Astrocyte of the spinal cord (primary cell): ENCODE results near the gene ITGA4.
A peak's percentile ranks its signal among the peaks of the same experiment; 100 is the strongest.

Experiments used
- DNase-seq: peaks from one replicate; pipeline ENCODE4 v3.0.0; 2011; ENCODE audit warnings: low read depth, low spot score
- H3K4me3 ChIP-seq: 2 replicates; pipeline ENCODE4 v1.5.1; 2011; ENCODE audit warnings: low read depth, mild to moderate bottlenecking, low read length, moderate library complexity
- CTCF ChIP-seq: IDR thresholded peaks from 2 replicates; pipeline ENCODE4 v1.5.1; 2012; ENCODE audit warnings: low read depth, mild to moderate bottlenecking, low read length, inconsistent platforms
- in situ Hi-C: cut with HindIII; loops from 2 replicates; pipeline ENCODE4 v1.10.0; 2017; ENCODE audit warnings: low sequenced_read_pairs

ITGA4 gene

GRCh38 chr2:181471783-181472182 lies 14.6 kb downstream of the ITGA4 start:
- in situ Hi-C loops: no loop called here
- no peak overlapping the region for H3K4me3 ChIP-seq
- peak; percentile 20 for DNase-seq
- TF ChIP-seq CTCF: no peak

GRCh38 chr2:181472990-181473389 lies 15.8 kb downstream of the ITGA4 start:
- no peak for TF ChIP-seq CTCF
- H3K4me3 ChIP-seq: no peak overlapping the region
- DNase-seq: no peak
- in situ Hi-C loops: no loop called here

GRCh38 chr2:181474222-181474881 lies 17.2 kb downstream of the ITGA4 start:
- no peak for TF ChIP-seq CTCF
- DNase-seq: no peak
- in situ Hi-C loops: no loop called here
- no peak overlapping the region for H3K4me3 ChIP-seq

- DNase-seq: no peak
- TF ChIP-seq CTCF: no peak
- in situ Hi-C loops: no loop called here
- H3K4me3 ChIP-seq: no peak overlapping the region
Observed at GRCh38 chr2:181483211-181483610, 26.0 kb downstream of the ITGA4 start.

GRCh38 chr2:181483876-181484275 lies 26.7 kb downstream of the ITGA4 start:
- no peak for TF ChIP-seq CTCF
- no peak for DNase-seq
- in situ Hi-C loops: no loop called here
- H3K4me3 ChIP-seq: no peak overlapping the region

GRCh38 chr2:181484851-181485637 lies 27.9 kb downstream of the ITGA4 start:
- in situ Hi-C loops: no loop called here
- H3K4me3 ChIP-seq: no peak overlapping the region
- DNase-seq: no peak
- no peak for TF ChIP-seq CTCF
